Measurements from ENCODE around the gene OLFML3.

OLFML3 gene

DNA sequence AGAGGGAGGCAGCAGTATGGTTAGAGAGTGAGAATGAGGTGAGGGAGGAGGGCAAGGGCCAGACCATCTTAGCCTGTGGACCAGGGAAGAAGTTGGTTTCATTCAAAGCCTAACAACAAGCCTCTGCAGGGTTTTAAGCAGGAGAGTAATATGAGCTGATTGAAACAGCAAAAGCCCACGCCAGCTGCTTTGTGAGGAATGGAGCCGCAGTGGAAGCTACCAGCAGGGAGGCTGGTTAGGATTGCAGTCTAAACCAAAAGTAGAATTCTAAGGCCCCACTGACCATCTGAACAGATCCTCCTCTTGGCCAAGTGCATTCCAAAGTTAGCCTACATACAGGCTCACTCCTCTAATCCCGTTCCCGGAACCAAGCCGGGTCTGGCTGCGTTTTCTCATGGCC is 44.8 kb downstream of the OLFML3 start:
- DNase-seq (ENCODE audit: extremely low read depth in 1 of 2, low read depth in 1 of 2): no peak

DNA sequence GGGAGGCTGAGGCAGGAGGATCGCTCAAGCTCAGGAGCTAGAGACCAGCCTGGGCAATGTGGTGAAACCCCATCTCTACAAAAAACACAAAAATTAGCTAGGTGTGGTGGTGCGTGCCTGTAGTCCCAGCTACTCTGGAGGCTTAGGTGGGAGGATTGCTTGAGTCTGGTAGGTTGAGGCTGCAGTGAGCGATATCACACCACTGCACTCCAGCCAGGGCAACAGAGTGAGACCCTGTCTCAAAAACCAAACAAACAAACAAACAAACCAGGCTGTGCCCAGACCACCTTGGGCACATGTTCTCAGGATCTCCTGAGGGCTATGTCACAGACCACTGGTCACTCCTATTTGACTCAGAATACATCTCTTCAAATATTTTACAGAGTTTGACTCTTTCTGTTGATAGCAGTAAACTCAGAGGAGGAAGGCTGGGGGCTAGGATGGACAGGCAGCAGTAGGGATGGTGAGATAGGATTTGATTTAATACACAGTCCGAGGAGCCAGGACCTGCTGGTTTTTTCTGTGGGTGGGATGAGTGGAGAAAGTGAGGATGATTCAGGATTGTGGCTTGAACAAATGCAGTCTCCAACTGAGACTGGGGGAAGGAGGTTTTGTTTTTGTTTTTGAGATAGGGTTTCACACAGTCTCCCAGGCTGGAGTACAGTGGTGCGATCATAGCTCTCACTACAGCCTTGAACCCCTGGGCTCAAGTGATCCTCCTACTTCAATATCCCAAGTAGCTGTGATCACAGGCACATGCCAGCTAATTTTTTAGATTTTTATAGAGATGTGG is 46.5 kb downstream of the OLFML3 start:
- DNase-seq (ENCODE audit: extremely low read depth in 1 of 2, low read depth in 1 of 2): no peak

DNA sequence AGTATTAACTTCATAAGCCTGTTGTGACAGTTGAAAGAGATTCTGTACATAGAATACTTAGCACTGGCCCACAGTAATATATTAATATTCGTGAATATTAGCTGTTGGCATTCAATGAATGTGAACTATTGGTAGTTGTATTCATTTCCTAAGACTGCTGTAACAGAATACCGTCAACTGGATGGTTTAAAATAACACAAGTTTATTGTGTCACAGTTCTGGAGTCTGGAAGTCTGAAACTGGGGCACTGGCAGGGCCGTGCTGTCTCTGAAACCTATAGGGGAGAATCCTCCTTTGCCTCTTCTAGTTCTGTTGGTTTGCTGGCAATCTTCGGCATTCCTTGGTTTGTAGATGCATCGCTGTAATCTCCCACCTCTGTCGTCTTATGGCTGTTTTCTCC is 47.5 kb downstream of the OLFML3 start:
- DNase-seq (ENCODE audit: extremely low read depth in 1 of 2, low read depth in 1 of 2): no peak
